Smooth muscle cell (in vitro differentiated cells): ENCODE measurements around the gene C1orf159. TPM values are rescaled to one million over a fixed set of nuclear protein-coding genes. Genes with fewer than 3 reads are reported as not detected.

Experiments
- DNase-seq: peaks from one replicate; lab custom pipeline; 2025; ENCODE audit not compliant: unreplicated experiment; lab: John Stamatoyannopoulos, UW
- H2AFZ ChIP-seq: fragments of 200-600 bp; sonication (generic); 2 replicates; pipeline ENCODE4 v1.6.0; 2016; ENCODE audit warnings: antibody characterized with exemption, low read depth, mild to moderate bottlenecking
- H3F3A ChIP-seq: fragments of 200-600 bp; sonication (generic); 2 replicates; pipeline ENCODE4 v1.6.0; 2017; ENCODE audit warnings: antibody characterized with exemption, low read depth
- H3K27ac ChIP-seq: fragments of 200-600 bp; sonication (generic); 2 replicates; pipeline ENCODE4 v1.5.1; 2016; ENCODE audit warnings: low read depth, mild to moderate bottlenecking
- H3K27me3 ChIP-seq: fragments of 200-600 bp; sonication (generic); 2 replicates; pipeline ENCODE4 v1.6.1; 2016; ENCODE audit warnings: low read depth, mild to moderate bottlenecking
- H3K36me3 ChIP-seq: fragments of 200-600 bp; sonication (generic); 2 replicates; pipeline ENCODE4 v1.5.1; 2016; ENCODE audit warnings: low read depth
- H3K4me1 ChIP-seq: fragments of 200-600 bp; sonication (generic); 2 replicates; pipeline ENCODE4 v1.5.1; 2016; ENCODE audit warnings: low read depth
- H3K4me2 ChIP-seq: fragments of 200-600 bp; sonication (generic); 2 replicates; pipeline ENCODE4 v1.6.0; 2016; ENCODE audit warnings: mild to moderate bottlenecking
- H3K4me3 ChIP-seq: fragments of 200-600 bp; sonication (generic); 2 replicates; pipeline ENCODE4 v1.5.1; 2016; ENCODE audit warnings: mild to moderate bottlenecking
- H3K79me2 ChIP-seq: fragments of 200-600 bp; sonication (generic); 2 replicates; pipeline ENCODE4 v1.6.0; 2016; ENCODE audit warnings: low read depth, mild to moderate bottlenecking
- H3K9ac ChIP-seq: fragments of 200-600 bp; sonication (generic); 2 replicates; pipeline ENCODE4 v1.6.0; 2016; ENCODE audit warnings: low read depth
- H3K9me3 ChIP-seq: fragments of 200-600 bp; sonication (generic); replicated peaks from 2 replicates; pipeline ENCODE4 v1.5.1; 2016; ENCODE audit warnings: low read depth
- H4K20me1 ChIP-seq: fragments of 200-600 bp; sonication (generic); 2 replicates; pipeline ENCODE4 v1.6.0; 2016; ENCODE audit warnings: low read depth
- CTCF ChIP-seq: fragments of 200-600 bp; sonication (generic); IDR thresholded peaks from 2 replicates; pipeline ENCODE4 v1.5.1; 2017; ENCODE audit warnings: borderline replicate concordance, mild to moderate bottlenecking, antibody characterized with exemption; ENCODE audit not compliant: insufficient read depth, poor library complexity, severe bottlenecking
- WGBS: methylation state at CpG from one replicate; pipeline ENCODE4 v1.1.7; 2016; ENCODE audit warnings: low lambda C conversion rate; 5-methylcytosine and 5-hydroxymethylcytosine counted together
- polyA plus RNA-seq: library from polyadenylated mRNA; unstranded; fragments of >200 nt; fragmentation: Nextera tagmentation; extraction: Ambion mirVana; gene quantifications from 2 replicates; pipeline ENCODE4 v1.2.1, GENCODE V29; 2016
- total RNA-seq: library from RNA; depleted of rRNA; stranded (reverse); fragments of >200 nt; gene quantifications from 2 replicates; pipeline ENCODE4 v1.2.3, GENCODE V29; 2014

Gene C1orf159
- total and polyA plus RNA-seq, 2 experiments from 2014 or later: 20.2 to 24.5 TPM

- peak overlapping the region; percentile 69 for H3K9ac ChIP-seq
- peak overlapping the region; percentile 94 for H2AFZ ChIP-seq
- H3K4me1 ChIP-seq: peaks cover 12% of the 10 kb centered on the region
- peak overlapping the region; percentile 59 for H3K4me3 ChIP-seq
- H3K9me3 ChIP-seq: no peaks in the 10 kb centered on the region
- H3K79me2 ChIP-seq: no peaks in the 10 kb centered on the region
- peak overlapping the region; percentile 68 for H3K27ac ChIP-seq
- DNase-seq: no peak
- peaks cover 13% of the 10 kb centered on the region for H3F3A ChIP-seq
- no peak for TF ChIP-seq CTCF
- peaks cover 10% of the 10 kb centered on the region for H3K27me3 ChIP-seq
- 30% methylated on average over 33 of the region's 46 CpGs for WGBS
- no peaks in the 10 kb centered on the region for H4K20me1 ChIP-seq
- H3K36me3 ChIP-seq: no peaks in the 10 kb centered on the region
- H3K4me2 ChIP-seq: peak overlapping the region; percentile 95
Observed at GRCh38 chr1:1157914-1158710, 42.2 kb upstream of the C1orf159 start.

GRCh38 chr1:1157426-1157913, 41.6 kb upstream of the C1orf159 start:
- peaks cover 13% of the 10 kb centered on the region for H3F3A ChIP-seq
- no peaks in the 10 kb centered on the region for H3K36me3 ChIP-seq
- no peaks in the 10 kb centered on the region for H3K79me2 ChIP-seq
- peaks cover 4% of the 10 kb centered on the region for H3K27me3 ChIP-seq
- peak overlapping the region; percentile 69 for H3K9ac ChIP-seq
- DNase-seq: peak; percentile 65
- 2% methylated on average over 27 of the region's 29 CpGs for WGBS
- no peaks in the 10 kb centered on the region for H4K20me1 ChIP-seq
- H2AFZ ChIP-seq: peak overlapping the region; percentile 94
- H3K4me1 ChIP-seq: peaks cover 12% of the 10 kb centered on the region
- no peak for TF ChIP-seq CTCF
- H3K4me3 ChIP-seq: peak overlapping the region; percentile 59
- peak overlapping the region; percentile 95 for H3K4me2 ChIP-seq
- H3K27ac ChIP-seq: peak overlapping the region; percentile 68
- no peaks in the 10 kb centered on the region for H3K9me3 ChIP-seq

GRCh38 chr1:1157033-1157365, 41.1 kb upstream of the C1orf159 start:
- WGBS: 71% methylated on average over 2 of the region's 9 CpGs
- H3K4me2 ChIP-seq: no peak overlapping the region
- no peaks in the 10 kb centered on the region for H4K20me1 ChIP-seq
- no peak for TF ChIP-seq CTCF
- no peak overlapping the region for H3K27ac ChIP-seq
- no peak overlapping the region for H2AFZ ChIP-seq
- DNase-seq: no peak
- no peaks in the 10 kb centered on the region for H3K36me3 ChIP-seq
- H3K4me3 ChIP-seq: no peak overlapping the region
- H3K27me3 ChIP-seq: no peaks in the 10 kb centered on the region
- H3K9ac ChIP-seq: no peak overlapping the region
- no peaks in the 10 kb centered on the region for H3K9me3 ChIP-seq
- peaks cover 13% of the 10 kb centered on the region for H3F3A ChIP-seq
- peaks cover 12% of the 10 kb centered on the region for H3K4me1 ChIP-seq
- no peaks in the 10 kb centered on the region for H3K79me2 ChIP-seq
